Embryonic facial prominence (tissue), 1 donor: ENCODE results near the gene SEMA3C.

Experiments
- DNase-seq: peaks from one replicate; pipeline ENCODE4 v3.0.0-alpha.2; 2016; ENCODE audit errors: extremely low spot score

The SEMA3C gene

DNA sequence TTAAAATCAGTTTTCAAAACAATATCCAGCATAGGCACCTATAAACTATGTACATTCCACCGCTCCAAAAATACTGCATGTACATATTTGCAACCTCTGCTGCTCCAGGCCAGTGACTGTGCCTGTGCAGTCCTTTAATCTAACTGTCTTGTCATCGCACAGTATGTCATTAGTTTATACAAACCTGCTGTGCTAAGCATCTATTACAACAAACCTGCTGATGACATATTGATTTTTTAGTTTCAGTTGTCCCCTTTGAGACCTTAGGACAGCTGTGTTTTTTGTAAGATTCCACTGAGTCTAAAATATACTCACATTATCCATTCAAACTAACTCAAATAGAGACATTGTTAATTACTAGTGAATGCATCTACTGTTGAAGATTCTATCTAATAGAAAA, 33.1 kb downstream of the SEMA3C start:
- DNase-seq = no peak

DNA sequence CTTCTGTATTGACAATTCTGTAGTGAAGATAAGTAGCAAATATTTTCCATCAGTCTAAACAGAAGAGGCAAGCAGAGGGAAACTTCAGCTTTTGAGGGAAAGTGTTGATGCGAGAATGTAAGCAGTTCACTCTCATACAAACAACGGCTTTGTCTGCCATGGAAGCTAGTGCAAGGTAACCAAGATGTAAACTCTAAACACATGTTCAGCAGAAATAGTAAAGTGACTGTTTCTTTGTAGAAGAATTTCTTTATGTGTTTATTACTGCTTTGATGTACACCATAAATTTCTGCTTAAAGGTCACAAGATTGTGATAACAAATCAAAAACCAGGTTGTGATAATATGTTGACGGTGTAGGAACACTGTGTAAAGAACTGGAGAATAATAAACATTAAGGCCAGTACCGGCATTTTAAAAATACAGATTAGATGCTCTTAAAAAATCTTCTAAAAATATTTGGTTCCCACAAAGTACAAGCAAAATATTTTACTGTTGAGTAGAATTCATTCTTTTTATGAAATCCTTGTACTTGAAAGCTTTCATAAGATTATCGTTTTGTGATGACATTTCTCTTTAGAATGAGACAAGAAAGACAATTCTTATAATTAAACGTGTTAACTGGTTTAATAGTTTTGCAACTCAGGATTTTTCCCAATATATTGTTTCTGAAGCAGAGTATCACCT, 34.2 kb downstream of the SEMA3C start:
- DNase-seq = no peak

DNA sequence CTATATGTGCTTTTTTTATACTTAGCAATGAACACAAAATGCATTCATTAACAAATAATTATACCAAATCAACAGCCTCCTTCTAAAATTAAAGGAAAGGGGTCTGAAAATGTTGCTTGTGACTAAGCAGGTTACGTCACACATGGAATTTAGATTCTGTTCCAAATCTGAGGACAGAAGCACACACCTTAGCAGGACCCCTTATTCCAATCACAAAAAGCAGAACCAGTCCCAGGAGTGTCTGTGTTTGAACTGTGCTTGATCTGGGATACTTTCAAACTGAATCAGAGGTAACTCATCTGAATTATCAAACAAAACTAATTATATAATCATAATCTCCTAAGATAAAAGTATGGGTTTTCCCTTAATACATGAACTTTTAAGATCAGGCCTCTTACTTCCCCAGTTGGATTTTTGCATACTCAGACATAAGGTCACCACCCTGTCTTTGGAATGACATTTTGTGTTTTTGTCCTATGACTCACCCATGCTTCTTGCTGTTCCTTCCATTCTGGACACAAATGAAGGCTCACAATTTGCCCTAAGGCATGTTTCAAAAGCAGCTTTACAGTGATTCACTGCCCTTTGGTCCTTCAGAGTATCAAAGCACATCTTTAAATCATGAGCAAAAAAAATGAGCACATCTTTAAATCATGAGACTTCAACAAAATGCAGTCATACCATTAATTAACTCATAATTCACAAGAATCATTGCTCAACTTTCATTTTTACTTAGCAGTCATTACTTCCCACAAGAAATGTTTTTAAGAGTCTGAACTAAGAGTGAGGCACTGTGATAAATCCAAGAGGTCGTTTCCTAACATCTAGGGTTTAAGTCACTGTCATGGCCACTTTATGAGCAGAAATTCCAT, 35.5 kb downstream of the SEMA3C start:
- no peak for DNase-seq

DNA sequence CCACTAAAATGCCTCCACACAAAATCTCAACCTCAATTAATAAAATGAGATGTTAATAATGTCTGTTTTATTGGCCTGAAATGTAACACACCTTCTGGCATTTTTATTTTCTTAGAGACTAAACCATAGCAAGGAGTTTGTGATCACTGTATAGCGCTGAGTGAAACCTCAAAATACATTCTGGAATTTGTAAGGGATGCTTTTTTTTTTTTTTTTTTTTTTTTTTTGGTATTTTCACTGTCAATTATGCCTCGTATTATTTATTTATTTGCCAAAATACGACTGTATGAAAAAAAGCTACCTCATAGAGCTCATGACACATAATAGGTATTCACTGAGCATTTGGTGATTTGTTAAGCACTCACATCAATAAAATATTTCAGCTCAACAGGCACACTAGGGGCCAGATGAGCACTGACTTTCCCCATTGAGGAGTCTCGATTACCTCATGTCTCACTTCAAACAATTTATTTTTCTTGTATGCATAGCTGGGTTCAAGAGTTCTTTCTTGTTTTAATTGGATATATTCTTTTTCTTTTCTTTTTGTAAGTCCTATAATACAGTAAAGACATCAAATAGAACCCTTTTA, 36.5 kb downstream of the SEMA3C start:
- DNase-seq = no peak

DNA sequence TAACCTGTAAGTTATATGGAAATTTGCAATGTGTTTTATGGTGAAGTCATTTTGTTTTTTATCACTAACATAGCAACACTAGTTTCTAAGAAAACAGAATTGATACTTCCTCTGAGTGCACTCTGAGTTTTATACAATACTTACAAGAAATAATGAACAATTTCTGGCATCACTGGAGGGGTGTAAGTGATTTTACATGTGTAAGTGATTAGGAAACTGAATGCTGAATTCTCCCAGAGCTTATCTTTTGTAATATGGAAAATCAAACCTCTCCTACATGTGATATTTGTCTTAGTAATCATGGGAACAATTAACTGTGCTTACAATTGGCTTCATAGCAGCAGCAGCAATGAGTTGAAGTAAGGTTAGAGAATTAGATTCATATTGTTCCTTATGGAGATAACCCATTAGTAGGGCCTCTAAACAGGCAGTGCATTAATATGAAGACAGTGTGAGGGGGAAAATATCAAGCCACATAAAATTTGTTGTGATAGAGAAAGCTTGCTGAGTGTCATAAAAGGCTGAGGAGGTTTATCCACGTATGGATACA, 37.4 kb downstream of the SEMA3C start:
- no peak for DNase-seq

DNA sequence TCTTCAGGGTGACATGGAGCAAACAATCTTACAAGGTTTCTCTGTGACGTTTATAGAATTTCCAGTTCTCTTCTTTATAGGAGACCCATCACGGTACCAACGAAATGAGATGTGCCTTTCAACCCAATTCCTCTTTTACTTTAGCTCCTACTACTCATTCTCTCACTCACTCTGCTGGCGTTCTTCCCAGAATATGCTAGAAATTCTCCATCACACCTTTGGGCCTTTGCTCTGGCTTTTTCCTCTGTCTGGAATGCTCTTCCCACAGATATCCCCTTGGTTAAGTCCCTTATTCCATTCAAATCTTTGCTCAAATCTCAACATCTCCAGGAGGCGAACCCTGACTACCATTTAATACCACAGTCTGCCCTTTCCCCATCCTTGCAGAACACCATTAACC, 39.0 kb downstream of the SEMA3C start:
- no peak for DNase-seq

DNA sequence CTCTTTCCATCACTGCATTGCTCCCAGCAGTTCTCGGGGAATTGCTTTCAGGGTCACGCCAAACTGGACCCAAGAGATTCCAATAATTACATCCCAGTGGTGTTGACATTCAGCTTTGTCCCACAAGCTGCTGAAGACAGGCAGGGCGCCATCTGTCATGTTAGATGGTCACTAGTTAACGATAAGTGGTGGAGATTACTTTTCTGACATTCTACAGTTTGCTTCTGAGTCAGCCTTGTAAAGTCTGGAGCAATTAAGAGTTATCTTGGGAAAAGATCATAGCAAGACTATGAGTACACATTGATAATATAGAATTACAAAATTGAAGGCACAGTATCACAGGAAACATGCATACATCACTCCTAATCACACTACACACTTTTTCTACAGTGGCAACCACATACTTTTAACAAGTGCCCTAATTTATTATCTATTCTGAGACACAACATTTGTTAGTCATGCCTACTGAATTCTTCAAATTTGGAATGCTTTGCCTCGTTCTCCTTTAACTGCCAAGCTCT, 41.9 kb downstream of the SEMA3C start:
- DNase-seq = no peak

DNA sequence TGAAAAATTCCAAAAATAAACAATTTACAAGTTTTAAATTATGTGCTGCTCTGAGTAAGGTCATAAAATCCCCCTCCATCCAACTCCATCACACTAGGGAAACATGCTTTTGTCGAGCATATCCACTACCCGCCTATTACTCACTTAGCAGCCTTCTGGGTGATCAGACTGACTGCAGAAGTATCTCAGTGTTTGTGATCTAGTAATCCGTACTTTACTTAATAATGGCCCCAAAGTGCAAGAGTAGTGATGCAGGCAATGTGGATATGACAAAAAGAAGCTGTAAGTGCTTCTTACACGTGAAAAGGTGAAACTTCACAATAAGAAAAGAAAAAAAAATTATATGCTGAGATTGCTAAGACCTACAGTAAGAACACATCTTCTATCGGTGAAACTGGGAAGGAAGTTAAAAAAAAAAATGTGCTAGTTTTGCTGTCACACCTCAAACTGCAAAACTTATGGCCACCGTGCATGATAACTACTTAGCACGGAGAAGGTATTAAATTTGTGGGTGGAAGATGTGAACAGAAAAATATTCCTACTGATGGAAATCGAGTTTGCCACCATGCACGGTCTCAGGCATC, 43.2 kb downstream of the SEMA3C start:
- DNase-seq = no peak

DNA sequence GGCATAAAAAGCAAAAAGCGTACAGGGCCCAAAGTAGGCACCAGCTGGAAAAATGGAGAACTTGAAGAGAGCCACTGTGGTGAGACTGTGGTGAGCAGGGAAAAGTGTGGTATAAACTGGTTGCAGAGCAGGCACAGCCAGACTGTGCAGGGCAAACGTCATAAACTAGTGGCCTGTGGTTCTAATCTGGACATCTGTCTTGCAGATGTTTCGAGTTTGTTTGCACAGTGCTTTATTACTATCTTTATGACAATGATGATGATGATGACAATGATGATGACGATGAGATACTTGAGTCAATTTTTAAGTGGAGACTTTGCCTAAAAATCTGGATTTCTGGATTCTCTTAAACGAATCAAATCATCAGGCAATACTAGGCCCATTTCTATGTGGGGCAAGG, 45.7 kb downstream of the SEMA3C start:
- no peak for DNase-seq

DNA sequence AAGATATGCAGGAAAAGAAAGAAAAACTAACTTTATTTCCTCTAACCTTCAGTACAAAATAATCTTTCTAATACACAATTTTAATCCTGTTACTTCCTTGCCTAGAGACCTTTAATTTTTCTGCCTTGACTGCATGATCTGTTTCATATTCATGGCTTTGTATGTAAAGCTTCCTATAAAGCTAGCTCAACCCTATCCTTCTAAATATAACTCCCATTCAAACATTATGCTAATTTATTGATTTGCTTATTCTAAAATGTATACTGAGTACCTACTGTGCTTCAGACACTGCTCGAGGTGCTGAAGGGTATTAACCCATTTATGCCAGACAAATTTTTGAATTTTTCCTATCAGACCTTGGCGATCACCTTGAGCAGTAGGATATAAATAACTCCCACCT, 47.6 kb downstream of the SEMA3C start:
- DNase-seq = no peak

DNA sequence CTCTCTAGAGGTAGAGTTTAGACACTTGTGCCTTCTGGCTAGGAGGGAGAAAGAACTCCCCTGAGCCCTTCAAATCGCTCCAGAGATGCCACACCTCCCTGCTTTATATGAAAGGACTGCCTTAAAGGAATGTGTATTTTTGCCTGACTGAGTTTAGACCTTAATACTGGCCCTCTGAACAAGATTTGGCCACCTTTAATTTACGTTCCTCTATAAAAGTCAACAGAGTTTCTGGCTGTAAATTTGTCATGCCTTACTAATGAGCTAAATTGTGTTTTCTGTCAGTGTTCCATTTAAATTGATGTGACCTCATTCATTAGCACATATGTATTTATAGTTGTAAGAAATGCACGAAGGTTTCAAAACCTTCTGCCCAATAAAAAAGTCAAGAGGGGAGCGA, 48.0 kb downstream of the SEMA3C start:
- no peak for DNase-seq

DNA sequence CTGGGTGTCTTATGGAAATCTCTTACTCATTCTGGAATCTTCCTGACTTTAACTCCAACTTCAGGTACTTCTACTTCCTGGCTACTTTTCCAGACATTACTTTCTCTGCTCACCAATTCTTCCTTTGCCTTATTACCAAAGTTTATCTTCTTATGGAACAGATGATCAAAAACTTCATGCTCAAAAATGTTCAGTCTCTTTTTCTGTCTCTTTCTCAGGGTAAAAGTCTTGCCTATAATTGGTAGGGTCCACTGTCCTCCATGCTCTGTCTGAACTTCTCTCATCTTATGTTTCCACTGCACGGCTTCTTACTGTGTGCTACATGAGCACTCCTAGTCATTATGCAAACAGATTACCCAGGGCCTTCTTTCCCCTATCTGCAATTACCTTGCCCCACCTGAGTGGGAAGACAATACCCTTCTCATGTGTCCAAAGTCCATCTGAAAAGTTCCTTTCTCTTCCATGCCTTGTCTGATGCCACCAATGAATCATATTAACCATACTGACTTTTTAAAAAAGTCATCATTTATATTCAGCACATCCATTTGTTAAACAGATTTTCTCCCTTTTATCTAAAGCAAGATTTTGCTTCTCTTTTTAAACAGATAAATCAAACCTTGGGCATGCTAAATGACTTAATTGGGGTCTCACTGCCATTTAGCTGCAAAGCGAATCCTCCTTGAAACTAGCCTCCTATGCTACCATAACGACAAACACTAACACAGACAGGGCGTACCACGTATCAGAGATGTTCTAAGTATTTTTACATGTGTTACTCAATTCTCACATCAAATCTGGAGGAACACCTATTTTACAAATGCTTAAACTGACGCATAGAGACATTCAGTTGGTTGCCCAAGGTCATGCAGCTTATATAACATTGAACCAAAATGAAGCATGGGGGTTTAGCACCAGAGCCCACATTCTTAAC, 48.8 kb downstream of the SEMA3C start:
- no peak for DNase-seq

DNA sequence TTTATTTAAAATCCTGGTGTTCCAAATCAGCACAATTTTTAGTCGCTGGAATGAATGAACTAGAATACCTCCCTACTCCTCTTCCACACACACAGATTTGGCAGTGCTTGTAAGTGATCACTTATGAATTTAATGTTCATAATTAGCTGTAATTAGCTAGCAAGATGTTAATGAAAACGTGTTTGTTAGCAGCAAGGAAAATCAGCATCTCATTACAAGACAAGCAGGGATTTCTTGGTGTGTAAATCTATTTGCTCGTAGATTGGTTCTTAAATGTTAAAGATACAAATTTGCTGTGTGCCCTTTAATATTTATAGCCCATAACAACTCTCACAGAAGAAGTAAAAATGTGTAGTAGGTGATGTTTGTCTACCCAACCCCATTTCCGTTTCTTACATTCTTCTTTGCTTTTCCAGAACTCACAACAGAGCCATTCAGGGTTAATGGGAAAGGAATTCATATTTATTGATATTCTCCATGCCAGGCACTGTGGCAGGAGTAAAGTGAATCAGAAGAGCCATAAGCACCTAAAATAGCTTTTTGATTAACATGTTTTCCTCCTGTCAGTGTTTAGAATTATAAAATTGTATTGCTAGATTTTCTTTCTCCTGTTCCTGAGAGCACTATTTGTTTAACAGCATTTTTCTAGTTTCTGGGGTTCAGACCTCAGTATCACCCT, 49.6 kb downstream of the SEMA3C start:
- no peak for DNase-seq

DNA sequence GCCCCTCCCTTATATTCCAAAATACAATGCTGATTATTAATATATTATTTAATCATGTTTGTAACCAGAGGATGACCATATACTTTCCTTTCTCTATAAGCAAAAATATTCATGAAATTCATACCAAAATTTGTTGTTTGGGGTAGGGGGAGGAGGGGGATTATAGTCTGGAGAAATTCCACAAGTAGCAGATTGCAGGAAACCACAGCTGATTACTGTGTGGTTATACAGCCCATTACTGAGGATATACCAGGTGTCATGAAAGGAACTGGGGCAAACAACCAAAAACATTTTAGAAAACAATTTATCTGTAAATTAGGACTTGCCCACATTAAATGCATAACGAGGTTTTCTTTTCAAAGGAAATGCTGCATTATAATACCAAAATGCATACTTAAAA, 50.3 kb downstream of the SEMA3C start:
- DNase-seq = no peak

DNA sequence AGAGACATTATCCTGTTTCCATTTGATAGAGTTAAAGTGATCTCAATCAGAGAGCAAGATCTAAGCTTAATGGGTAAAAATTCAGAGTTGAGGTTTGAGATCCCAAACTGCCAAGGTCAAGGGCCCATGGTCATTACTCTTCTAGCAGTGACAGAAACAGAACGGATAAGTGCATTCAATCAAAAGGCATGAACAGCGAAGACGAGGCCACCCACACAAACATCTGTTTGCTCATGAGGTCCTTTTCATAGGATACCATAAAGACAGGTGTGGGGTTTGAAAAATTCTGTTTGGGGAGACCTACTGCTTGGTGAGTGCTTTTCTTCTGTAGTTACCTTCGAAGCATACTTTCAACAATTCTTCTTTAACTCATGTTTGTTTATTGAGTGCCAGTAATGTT, 58.3 kb downstream of the SEMA3C start:
- no peak for DNase-seq

DNA sequence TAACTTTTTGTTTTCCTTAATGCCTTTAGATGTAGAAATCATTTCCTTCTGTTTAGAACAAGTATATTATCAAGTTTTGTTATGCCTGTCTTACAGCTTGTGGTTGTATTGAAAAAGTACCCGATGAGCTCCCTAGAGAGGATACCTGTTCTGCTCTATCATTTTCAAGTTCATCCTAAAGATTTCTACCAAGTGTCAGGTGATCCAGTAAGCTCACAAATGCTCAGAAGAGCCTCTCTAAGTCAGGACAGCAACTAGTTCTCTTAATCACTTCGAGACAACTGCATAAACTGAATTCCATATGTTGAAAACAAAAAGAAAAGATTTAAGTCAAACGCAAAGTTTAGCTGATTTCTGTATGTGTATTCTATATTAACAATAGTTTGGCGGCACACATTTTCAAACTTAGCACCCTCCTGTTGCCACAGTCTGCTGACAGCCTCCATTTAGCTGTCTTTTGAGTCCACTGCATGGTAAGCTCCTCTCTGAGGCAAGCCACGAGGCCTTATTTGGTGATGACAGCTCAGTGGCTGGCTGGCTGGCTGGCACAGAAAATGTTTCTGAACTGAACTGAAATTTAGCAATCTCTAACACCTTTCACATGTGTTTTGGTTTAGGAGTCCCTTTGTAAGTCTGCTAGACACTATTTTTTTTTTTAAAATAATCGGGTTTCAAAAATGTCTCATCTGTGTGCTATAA, 59.4 kb downstream of the SEMA3C start:
- DNase-seq = no peak

DNA sequence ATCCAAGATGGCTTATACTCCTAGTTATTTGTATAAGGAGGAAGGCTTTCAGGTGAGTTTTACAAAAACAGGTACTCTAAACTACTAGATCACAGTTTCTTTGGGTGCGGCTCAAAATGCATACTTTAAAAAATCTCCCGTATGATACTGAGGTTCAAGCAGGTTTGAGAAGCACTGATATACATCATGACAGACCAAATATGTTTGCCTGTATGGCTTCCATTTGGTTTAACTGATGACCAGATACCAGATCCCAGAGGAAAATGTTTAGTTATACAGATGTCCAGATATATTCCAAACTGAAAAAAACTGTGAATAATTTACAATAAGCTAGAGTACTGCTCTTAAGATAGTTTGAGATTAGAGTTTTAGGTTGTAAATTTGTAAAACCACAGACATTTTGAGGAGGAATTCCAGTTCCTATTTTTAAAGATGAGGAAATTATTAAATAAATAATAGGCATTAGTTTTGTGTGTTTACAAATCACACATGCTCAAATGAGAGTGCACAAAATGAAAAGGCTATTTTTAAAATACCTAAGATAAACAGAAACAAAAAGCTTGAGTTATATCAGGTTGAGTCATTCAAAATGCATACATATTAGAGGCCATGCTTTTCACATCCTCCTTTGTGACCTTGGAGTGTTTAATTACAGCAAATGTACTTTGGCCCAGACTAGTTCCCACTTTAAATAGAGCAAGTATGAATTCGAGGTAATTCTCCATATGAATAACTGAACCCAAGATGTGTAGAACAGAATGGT, 60.5 kb downstream of the SEMA3C start:
- no peak for DNase-seq

DNA sequence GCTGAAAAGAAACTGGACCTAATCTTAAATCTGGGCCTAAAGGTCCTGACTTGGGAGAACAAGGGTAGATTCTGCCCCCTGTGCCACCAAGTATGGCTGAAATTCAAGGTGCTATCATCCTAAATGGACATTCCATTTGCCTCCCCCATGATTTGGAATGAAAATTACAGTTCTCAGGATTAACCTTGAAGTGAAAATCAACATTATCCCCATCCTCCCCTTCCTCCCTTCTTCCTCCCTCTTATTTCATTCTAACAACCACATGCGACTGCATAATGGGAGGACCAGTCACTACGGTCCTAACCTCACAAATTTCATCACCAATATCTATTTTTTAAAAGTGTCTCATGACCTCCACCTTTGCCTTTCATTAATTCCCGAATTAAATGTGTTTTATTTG, 62.1 kb downstream of the SEMA3C start:
- DNase-seq = no peak

DNA sequence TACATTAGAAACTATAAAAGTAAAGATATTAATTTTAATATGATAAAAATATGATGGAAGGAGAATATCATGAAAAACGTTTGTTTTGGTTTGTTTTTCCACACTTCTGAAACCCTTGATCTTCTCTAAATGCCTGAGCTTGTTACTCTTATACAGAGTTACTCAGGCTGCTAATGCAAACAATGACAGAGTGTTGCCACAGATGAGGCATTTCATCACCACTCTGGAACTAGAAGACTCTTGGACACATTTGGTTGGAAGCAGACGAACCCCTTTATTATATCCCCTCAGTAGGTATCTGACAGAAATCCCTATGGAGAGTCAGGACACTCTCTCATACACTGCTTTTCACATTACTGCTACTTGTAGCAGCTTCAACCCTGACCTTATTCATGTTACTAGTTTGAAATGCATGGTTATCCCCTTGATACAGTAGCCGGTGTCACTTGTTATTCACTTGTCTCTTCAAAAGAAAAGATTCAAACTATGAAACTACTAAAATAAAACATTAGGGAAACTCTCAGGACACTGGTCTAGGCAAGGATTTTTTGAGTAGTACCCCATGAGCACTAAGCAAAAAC, 66.9 kb downstream of the SEMA3C start:
- no peak for DNase-seq
